Renal pelvis (tissue), 4 donors: ENCODE measurements around the gene PXYLP1. TPM values are rescaled to one million over a fixed set of nuclear protein-coding genes. Genes with fewer than 3 reads are reported as not detected.
A peak's percentile ranks its signal among the peaks of the same experiment; 100 is the strongest.

Experiments used
- DNase-seq: peaks from one replicate; pipeline ENCODE4 v3.0.0-alpha.2; 2013
- polyA plus RNA-seq, 3 donors: library from polyadenylated mRNA; unstranded; fragments of 120-200 nt; gene quantifications; one replicate each; pipeline ENCODE4 v1.2.1, GENCODE V29; 2013; ENCODE audit not compliant: insufficient read length in 3 of 3

The PXYLP1 gene
- polyA plus RNA-seq, 3 donors, result 34.8 to 41.2 (median 37.7) TPM

DNA sequence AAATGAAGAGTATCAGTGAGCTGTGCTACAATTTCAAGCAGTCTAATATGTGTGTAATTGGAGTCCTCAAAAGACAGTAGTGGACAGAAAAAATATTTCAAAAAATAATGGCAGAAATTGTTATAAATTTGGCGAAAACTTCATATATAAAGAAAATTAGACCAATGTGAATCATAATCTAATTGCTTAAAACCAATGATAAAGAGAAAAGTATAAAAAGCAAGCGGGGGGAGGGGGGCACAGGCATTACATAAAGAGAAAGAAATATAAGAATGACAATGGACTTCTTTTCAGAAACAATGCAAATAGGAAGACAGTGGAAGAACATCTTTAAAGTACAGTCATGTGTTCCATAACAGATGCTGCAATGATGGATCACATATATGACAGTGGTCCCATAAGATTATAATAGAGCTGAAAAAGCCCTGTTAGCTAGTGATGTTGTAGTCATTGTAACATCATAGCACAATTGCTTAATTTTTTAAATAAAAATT lies 7.9 kb upstream of the PXYLP1 start:
- DNase-seq, result no peak

DNA sequence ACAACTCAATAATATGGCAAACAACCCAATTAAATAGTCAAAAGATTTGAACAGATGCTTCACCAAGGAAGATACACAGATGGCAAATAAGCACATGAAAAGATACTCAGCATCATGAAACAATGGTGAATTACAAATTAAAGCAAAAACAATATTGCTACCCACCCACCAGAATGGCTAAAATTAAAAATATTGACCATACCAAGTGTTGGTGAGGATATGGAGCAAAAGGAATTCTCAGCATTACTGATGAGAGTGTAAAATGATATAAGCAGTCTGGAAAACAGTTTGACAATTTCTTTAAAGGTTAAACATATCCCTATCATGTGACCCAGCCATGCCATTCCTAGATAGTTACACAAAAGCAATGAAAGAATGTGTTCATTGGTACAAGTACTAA lies 5.7 kb upstream of the PXYLP1 start:
- DNase-seq, result no peak

DNA sequence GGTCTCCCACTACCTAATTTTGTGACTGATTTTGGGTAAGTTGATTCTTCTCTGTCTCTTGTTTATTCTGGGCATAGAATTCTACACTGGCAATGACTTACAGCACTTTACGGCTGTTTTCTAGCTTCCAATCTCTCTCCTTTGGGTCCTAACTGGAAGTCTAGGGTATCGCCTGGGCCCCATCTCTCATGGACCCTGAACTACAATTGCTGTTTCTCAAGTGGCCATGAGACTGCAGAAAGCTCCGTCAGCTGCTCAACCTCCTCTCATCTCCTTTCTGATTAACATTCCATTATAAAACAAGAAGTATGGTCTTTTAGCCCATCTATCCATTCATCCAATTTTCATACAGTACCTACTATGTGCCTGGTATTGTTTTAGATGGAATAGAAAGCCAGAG lies 4.4 kb upstream of the PXYLP1 start:
- no peak for DNase-seq

DNA sequence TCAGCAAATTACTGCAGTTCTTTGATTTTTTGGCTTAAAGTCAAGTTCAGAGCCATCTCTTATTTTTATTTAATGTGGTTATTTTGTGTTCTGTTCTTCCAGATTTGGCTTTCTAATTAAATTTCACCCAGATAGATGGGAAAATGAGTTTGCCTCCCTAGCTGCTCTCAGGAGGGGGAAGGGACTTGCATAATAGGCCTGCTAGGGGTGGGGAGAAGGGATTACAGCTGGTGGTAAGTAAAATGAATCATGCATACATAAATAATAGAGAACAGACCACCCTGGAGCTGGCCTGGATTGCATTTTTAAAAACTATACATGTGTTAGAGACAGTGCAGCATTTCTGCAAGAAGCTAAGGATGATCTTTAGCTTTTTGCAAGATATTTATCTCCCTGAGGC lies 3.9 kb upstream of the PXYLP1 start:
- peak; percentile 71 for DNase-seq

GRCh38 chr3:141228395-141228794 lies 3.2 kb upstream of the PXYLP1 start:
- DNase-seq, result no peak

DNA sequence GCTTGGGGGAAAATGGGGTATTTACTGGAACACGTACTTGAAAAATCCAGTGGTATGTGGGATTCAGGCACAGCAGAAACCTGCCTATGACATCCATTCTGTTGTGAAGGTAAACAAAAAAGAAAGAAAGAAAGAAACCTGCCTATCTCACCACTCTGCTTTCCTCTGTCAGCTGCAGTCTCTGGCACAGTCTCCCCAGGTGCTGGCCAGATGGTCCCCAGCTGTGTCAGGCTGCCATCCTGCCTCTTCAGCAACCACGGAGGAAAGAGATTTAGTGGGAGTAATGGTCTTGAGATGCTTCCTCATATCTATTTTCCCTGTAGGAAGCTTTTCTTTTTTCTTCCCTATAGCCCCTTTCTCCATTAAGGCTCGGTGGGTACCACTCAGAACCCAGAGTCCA lies 2.5 kb upstream of the PXYLP1 start:
- no peak for DNase-seq

DNA sequence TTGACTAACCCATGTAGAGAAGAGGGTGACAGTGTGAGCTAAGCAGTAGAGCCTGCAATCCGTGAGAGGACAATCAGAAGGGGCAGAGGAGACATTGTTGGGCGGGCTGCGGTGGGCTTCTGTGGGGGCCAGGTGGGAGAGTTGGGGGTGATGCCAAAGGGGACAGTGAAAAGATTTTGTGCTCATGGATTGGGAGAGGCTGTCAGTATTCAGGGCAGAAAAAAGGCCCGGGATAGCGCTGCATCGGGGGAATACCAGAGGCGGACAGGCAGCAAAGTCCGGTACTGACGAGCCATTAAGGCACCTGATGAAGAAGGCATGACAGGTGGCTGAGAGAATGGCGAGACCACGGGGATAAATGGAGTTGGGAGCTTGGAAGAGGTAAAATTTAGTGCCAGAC lies 1.3 kb upstream of the PXYLP1 start:
- DNase-seq, result no peak

DNA sequence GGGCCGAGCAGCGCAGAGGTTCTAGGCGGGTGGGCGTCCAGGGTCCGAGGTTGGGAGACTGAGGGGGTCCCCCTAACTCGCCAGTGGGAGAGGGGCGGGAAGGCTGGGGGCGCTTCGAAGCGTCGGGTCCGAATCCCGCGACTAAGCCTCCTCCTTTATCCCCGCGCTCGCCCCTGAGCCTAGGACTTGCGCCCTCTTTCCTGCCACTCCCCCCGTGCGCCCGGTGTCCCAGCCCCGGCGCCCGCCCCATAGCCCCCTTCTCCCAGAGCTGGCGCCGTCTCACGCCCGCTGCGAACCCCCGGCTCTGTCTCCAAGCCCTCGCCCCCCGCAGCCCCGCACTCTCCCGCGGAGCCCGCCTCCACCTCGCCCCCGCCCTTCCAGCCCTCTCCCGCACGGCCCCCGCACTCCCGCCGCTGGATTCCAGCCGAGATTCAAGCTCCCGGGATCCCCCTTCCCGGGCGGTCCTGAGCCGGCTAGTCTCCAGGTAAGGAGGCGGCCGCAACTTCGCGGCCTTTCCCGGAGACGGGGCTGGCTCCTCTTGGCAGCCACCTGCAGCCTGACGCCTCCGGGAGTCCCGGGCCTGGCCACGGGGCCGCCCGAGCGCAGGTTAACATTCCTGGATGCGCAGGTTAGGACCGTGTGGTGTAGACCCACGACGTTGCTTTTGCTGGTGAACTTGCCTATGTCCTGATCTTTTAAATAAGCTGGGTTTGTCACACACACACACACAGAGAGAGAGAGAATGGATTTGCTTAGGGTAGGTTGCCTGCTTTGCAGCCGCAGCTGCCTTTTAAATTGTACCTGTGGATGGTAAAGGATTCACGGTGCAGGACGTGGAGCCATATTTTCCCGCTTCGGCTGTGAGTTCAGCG lies 563 bp downstream of the PXYLP1 start:
- peak; percentile 40 for DNase-seq

DNA sequence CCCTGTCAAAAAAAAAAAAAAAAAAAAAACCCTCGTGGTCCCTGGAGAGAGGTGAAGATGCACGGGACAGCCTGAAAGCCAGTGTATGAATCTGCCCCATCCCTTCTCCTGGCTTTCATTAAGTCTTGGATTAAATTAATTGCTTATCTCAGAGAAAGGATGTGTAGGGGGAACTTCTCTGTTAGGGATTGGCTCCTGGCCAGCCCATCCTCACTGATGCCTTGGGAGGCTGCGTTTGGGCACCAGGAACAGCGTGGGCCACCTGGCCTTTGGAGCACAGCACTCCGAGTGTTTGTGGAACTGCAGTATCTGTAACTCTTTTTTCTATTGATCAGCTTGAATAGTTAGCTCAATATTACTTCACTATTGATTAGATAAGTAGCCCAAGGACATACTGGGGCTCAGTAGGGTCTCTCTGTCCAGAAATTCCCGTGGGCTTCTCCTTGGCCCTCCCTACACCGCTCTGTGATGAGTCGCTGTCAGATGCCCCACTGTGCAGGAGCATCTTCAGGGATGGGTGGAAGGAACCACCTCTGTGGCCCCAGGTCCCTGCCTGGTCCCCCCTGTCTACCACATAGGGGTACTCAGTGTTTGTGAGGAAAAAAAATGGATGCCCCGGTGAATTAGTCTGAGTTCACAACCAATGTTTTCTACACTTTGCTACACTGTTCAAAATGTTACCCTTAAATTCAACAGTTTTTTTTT lies 2.0 kb downstream of the PXYLP1 start:
- no peak for DNase-seq

GRCh38 chr3:141234283-141234682 lies 2.7 kb downstream of the PXYLP1 start:
- DNase-seq, result no peak

DNA sequence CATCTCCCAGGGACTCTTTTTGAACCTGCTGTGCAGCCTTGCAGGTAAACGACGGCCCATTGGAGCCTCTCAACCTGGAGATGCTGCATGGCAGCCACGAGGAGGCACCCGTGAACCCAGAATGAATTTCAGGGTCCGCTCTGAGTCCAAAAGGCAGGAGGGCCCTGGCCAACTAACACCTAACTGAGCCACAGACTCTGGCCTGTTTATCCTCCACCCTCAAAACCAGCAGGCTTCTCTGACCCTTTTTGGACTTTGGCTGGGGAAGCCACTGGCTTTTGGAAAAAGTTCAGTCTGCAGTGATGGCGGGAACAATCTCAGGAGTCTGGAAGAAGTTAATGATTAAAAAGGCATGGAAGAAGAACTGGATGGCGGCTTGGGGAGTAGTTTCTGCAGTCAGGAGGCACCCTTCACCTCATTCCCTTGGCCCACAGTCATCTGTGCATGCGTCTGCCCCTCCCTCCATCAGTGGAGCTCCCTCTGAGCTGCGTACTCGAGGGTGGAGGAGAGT lies 4.1 kb downstream of the PXYLP1 start:
- no peak for DNase-seq

GRCh38 chr3:141236361-141236760 lies 4.7 kb downstream of the PXYLP1 start:
- DNase-seq, result no peak

GRCh38 chr3:141237701-141238521 lies 6.3 kb downstream of the PXYLP1 start:
- DNase-seq, result no peak

- no peak for DNase-seq
Observed at GRCh38 chr3:141239511-141240281, 8.1 kb downstream of the PXYLP1 start.

GRCh38 chr3:141240286-141240685 lies 8.7 kb downstream of the PXYLP1 start:
- no peak for DNase-seq

- DNase-seq, result no peak
Observed at GRCh38 chr3:141240687-141241615, 9.3 kb downstream of the PXYLP1 start.

- DNase-seq, result no peak
Observed at GRCh38 chr3:141241616-141242376, 10.2 kb downstream of the PXYLP1 start.

DNA sequence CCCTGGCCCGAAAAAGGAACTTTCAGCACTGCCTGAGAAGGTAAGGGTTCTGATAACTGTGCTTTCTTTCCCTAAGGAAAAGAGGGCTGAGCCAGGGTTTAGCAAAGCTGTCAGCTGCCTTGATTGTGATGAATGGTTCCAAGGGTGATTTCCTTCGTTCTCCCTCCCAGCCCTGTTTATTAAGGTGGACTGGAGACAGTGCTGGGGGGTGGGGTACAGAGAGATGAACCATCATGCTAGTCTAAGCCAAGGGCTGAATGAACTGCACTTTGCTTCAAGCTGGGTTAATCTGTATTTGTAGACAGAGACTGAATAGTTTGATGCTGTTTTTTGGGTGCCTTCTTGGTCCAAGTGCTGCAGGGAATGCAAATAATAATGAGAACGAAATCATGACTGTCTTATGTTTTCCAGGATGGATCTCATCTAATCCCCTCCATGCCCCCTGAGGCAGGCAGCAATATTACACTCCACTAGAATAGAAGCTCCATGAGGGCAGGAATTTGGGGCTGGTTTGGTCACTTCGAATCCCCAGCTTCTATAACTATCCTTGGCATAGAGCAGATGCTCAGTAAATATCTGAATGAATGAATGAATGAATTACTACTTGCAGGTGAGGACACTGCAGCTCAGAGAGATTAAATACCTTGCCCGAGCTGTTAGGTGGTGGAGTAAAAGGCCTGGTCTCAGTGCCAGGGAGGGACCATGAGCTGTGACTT lies 10.9 kb downstream of the PXYLP1 start:
- no peak for DNase-seq

DNA sequence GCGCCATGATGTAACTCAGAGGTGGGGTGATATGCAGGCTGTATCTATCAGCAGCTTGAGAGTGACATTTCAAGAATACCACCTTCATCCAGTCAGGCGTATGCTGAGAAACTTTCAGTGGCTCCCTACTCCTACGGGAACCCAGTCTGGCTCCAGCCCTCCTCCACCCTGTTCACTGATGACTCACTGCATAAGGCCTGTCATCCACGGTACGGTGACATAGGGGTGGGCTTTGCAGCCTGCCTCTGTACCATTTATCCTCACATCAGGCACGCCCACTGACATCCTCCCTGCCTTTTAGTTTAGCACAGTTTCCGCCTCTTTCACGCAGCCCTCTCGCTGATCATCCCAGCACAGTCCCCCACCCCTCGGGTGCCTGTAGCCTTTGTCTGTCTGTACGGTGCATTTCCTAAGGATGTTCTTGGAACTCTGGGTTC lies 11.7 kb downstream of the PXYLP1 start:
- no peak for DNase-seq
